Fibroblast of villous mesenchyme (primary cell): ENCODE data around the gene SMPX. TPM values are rescaled to one million over a fixed set of nuclear protein-coding genes. Genes with fewer than 3 reads are reported as not detected.

Experiments
- DNase-seq: peaks from one replicate; pipeline ENCODE4 v3.0.0-alpha.2; 2010; ENCODE audit warnings: low read depth
- H3K4me3 ChIP-seq: 2 replicates; pipeline ENCODE4 v1.5.1; 2011; ENCODE audit warnings: low read depth, mild to moderate bottlenecking, low read length
- total RNA-seq: library from RNA; depleted of rRNA; stranded (reverse); fragments of >200 nt; gene quantifications from 2 replicates; pipeline ENCODE4 v1.2.3, GENCODE V29; 2012
- TF ChIP-seq, protein P1 (sequence below): IDR thresholded peaks from 2 replicates; pipeline ENCODE4 v1.5.1; 2012; ENCODE audit warnings: low read depth, mild to moderate bottlenecking, low read length; ENCODE audit not compliant: insufficient read depth

The SMPX gene
- total RNA-seq, 1 donor, result not detected

GRCh38 chrX:21657318-21658151 is 100.4 kb downstream of the SMPX start:
- H3K4me3 ChIP-seq, result no peak overlapping the region
- DNase-seq, result no peak
- TF ChIP-seq, protein P1, sequence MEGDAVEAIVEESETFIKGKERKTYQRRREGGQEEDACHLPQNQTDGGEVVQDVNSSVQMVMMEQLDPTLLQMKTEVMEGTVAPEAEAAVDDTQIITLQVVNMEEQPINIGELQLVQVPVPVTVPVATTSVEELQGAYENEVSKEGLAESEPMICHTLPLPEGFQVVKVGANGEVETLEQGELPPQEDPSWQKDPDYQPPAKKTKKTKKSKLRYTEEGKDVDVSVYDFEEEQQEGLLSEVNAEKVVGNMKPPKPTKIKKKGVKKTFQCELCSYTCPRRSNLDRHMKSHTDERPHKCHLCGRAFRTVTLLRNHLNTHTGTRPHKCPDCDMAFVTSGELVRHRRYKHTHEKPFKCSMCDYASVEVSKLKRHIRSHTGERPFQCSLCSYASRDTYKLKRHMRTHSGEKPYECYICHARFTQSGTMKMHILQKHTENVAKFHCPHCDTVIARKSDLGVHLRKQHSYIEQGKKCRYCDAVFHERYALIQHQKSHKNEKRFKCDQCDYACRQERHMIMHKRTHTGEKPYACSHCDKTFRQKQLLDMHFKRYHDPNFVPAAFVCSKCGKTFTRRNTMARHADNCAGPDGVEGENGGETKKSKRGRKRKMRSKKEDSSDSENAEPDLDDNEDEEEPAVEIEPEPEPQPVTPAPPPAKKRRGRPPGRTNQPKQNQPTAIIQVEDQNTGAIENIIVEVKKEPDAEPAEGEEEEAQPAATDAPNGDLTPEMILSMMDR, result no peak

- no peak overlapping the region for H3K4me3 ChIP-seq
- TF ChIP-seq, protein P1, result no peak
- DNase-seq, result no peak
These were observed 101.2 kb downstream of the SMPX start for GRCh38 chrX:21656587-21657317.

Other genes with a start within 250 kb of the SMPX start
- not detected in 2 replicates for gene KLHL34, start 99.8 kb downstream of the SMPX start, total RNA-seq
- 9.7 and 11.2 TPM in 2 replicates for gene MBTPS2, start 81.5 kb upstream of the SMPX start, total RNA-seq
- gene YY2, start 97.9 kb upstream of the SMPX start, total RNA-seq, result 1.6 and 1.7 TPM in 2 replicates
- gene SMS, start 182.6 kb upstream of the SMPX start, total RNA-seq, result 133 and 190 TPM in 2 replicates